Middle frontal gyrus (tissue), 1 donor: ENCODE data around the gene XRCC4.
"Not testable (repeated sequence)": the region's sequence is repeated elsewhere in the genome, so short reads cannot be mapped to it uniquely, and the experiment has no call there.

Experiments used
- DNase-seq: peaks from one replicate; pipeline ENCODE4 v3.0.0-alpha.2; 2015; ENCODE audit warnings: low spot score; ENCODE audit errors: extremely low spot score

XRCC4 gene

DNA sequence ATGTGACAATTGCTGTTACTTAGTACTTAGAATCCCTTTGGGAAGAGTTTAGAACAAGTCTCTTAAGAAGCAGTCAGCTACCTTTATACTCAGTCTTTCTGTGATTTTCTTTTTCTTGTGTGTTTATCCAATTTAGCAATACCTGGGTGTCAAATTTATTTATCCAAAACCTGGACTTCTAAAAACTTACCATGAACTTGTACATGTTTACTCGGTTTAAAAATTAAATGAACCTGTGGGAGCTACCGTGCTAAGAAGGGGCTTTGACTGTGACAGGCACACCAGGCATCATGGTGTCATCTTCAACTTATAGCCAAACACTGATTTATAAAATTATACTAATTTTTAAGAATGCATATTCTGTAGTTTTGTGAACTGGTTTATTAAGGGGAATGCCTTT, 96.5 kb downstream of the XRCC4 start:
- no peak for DNase-seq

DNA sequence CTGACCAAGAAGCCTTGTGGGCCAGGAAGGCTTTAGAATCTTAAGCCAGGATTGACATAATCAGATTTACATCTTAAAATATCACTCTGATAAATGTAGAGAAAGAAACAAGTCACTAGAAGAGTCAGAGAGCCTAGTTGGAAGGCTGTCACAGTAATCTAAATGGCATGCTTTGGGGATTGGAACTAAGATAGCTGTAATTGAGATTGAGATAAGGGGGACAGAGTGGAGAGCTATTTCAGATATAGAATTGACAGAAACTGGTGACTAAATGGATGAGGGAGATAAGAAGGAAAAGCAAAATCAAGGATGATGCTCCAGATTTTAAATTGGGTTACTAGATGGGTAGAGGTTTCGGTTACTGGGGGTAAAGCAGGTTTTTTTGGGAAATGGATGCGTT, 100.5 kb downstream of the XRCC4 start:
- no peak for DNase-seq

DNA sequence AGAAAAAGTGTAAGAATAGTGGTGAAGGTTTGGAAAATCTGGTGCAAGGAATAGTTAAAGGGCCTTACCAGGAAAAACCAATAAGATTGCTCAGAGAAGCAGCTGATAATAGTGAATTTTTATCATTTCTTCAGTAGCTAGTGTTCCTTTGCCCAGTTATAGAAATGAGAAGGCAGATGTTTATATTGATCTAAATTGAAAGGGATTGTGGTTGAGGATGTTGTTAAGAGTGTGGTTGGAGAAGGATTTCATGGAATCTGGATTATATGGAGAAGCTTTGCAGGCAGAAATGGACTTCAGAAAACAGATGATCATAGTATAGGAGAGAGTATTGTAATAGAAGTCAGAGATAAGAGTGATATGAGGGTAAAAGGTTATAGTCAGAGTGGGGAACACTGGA, 102.6 kb downstream of the XRCC4 start:
- no peak for DNase-seq

DNA sequence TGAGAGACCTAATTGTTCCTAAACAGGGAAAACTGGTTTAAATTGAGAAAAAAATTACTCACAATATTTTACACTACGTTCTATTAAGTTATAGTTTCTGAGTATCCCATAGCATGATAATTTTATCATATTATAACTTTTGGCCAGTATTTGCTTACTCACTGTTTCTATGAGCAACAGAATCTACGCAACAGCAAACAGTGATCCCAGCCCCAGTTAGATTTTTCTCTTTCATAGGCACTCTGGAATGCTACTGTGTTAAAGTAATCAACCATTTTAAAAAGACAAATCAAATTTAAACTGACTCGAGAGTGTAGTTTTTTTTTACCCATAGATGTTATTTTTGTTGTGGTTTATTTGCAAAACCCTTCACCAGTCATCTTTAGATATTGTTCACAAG, 107.2 kb downstream of the XRCC4 start:
- no peak for DNase-seq

DNA sequence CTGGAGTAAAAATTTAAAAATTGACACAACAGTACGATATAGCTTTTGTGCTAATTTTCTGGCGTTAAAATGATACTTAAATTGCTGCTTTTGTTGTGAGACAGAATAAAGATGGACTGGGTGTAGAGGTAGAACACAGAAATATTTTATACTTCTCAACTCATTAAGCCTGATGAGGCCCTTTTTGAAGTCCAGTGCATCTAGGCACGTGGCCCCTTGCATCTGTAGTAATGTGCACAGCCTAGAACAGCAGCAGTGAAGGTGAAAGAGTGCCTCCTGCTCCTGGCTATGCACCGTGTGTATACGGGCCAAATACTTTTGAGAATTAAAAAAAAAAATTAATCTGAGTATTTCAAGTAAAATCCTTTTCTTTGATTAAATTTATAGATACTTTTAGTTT, 115.6 kb downstream of the XRCC4 start:
- no peak for DNase-seq

DNA sequence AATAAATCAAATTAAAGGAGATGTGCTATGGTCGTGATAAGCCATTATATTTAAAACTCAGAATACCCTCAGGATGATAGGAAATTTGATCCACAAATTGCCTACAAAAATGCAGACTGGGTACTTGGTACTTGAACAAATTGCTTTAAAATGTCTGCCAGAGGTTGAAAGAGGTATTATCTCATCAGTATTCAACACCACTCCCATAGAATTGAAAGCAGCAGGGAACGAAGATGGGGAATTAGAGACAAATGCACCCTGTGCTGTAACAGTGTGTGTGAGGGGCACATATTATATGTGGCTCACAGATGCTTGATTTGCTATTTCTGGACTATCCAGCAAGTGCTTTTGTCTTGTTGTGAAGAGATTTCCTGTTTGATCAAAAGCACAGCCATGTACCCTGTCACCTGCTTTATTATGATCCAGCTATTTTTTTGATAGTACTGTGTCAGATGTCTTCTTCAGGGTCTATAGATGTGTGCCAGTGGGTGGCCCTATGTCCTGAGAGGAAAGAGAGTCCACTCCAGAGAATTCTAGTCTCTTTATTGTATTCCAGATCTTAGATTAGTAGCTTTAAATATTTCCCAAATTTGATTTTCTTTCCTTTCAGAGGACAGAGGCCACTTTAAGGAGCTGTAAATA, 120.1 kb downstream of the XRCC4 start:
- no peak for DNase-seq

DNA sequence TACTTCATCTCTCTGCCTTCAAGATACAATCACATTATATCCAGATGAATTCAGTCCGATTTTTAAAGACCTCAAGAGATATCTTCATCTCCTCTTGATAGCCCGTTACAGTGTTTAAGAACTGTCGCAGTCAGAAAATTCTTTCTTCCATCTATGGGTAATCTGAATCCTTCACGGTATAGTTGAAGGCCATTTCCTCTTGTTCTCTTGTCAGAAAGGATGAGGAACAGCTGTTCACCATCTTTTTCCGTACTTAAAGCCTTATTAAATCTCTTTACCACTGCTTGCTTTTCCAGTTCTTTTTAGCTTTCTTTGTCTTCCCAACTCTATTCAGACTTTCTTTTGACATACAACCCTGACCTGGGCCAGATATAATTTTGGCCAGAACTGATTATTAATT, 121.8 kb downstream of the XRCC4 start:
- DNase-seq: no peak

DNA sequence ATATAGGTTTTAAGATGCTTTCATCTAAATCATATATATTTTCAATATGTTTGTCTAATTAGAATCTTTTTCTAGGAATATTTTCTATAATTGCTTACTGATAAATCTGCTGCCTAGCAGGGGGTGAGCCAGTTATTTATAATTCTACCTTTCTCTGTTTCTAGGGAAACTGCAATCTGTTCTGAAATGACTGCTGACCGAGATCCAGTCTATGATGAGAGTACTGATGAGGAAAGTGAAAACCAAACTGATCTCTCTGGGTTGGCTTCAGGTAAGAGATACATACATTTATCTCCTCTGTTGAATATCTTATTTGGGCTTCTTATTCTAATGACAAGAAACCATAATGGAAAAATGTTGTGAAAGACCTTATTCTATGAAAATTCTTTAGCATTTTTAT, 127.3 kb downstream of the XRCC4 start:
- DNase-seq: no peak

DNA sequence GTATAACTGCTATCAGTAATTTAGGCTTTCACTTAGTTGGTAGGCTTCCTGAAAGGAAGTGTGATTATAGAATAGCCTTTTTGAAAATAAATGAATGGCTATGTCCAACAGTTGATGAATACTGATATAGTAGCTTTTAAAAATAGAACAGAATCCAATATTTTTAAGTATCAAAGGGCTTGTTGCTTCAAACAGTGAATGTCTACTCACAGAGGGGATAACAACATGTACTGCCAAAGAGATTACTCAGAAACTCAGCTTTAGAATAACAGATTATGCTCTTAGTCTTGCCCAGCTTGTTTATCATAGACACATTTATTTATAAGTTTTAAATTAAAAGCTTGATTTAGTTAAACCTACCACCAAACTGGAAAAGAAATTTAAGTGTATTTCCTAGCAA, 132.6 kb downstream of the XRCC4 start:
- no peak for DNase-seq

DNA sequence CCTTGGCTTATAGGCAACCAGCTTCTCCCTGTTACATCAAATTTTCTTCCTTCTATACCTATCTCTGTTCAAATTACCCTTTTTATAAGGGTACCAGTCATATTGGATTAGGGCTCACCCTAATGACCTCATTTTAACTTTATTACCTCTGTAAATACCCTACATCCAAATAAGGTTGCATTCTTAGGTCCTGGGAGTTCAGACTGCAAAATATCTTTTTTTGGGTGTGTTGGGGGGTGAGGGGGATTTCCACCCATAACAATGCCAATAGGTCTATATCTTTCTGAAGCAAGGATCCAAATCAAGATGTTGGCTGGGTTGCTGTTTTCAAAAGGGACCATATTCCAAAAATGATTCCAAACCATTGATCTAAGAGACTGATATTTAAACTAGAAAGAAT, 141.7 kb downstream of the XRCC4 start:
- no peak for DNase-seq

DNA sequence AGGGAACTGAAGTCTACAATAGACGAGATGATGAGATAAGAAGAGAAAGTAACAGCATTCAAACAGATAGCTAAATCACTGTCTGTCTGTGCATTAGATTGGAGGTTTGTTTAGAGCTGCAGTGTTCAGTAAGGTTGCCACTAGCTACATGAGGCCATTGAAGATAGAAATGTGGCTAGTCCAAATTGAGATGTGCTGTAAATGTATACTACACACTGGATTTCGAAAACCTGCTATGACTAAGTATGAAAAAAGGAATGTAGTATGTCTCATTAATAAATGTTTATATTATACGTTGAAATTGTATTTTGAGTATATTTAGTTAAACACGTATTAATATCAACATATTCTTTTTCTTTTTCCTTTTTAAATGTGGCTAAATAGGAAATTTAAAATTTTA, 142.1 kb downstream of the XRCC4 start:
- DNase-seq: no peak

DNA sequence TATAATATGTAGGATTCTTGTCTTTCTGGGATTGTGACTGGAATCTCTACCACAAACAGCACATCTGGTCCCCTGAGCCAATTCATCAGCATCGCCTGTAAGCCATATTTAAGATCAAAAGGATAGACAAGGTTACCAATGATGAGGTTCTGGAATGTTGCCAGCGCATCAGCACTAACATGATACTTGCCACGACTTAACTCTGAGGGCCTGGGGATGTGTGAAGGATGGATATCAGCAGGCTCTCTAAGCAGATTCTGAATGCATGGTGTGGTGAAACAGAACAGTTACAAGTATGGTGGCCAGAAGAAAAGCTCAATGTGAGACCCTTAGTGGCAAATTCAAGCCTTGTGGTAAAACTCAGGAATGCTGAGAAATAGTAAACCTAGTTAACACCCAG, 143.0 kb downstream of the XRCC4 start:
- DNase-seq: no peak

DNA sequence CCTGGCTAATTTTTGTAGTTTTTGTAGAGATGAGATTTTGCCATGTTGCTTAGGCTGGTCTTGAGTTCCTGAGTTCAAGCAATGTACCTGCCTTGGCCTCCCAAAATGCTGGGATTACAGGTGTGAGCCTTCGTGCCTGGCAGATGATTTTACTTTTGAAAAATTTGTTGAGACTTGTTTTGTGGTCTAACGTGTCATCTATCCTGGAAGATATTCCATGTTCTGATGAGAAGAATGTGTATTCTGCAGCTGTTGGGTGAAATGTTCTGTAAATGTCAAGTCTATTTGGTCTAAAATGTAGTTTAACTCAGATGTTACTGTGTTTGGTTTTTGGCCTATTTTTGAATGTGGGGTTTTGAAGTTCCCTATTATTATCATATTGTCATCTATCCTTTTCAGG, 145.6 kb downstream of the XRCC4 start:
- DNase-seq: no peak

DNA sequence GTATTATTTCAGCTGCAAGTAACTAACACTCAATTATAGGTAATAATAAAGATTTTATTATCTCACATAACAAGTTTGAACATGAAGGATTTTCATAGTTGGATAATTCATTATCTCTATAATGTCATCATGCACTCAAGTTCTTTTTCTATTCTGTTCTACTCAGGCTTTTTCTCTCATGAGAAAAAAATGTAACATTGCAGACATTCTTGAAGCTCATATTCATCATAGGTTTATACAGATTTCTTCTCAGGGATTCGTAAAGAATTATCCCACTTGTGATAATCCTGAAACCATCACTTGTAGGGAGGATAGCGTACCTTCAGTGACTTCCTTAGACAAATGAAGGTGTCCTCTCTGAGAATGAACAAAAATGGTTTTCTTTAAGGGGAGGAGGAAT, 150.3 kb downstream of the XRCC4 start:
- no peak for DNase-seq

DNA sequence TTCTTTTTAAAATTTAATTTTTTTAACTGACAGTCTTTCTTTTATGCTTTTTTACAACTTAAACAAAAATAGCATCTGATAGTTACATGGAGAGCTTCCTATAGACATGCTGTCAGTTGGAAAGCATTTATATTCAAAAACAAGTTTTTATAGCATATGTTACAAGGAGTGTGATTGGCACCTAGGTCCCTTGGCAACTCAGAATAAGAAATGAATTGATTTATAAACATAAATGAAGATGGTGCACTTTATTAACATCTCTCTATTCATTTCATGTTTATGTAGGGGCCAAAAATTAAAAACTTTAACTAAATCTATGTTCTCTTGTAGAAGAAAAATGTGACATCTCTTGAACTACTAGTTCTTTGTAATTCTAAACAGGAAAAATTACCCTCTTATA, 153.2 kb downstream of the XRCC4 start:
- DNase-seq: no peak

DNA sequence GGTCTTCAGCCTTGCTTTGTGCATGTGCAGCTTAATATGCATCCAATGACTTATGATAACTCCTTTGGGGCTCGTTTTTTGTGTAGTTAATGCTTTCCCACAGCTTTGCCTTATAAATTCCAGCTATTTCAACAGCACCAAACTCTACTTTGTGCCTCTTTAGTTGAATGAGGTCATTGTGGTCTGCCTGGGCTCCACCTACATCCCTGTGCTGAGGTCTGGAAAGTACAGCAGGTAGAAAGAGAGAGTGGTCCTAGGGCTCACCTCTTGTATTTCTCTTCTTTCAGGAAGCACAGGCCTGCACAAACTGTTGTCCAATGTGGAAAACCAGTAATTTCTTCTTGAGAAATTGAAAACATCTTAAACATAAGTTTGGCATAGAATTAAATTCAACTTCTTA, 167.2 kb downstream of the XRCC4 start:
- DNase-seq: no peak

DNA sequence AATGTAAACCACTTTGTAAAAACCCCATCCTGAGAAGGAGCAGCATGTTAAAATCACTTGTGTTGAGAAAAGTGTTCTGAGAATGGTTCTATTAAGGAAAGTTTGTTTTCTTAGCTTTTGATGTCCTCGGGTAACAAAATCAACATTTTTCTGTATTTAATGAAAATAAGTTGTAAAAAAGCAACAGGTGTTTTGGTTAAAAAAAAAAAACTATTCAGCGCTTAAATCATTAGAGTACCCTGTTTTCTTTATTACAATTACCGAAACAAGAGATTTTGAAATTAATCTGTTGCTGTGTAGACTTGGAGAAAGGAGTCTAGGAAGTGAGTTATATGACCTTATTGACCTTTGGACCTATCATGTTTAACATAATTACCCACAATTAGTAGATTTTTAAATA, 167.7 kb downstream of the XRCC4 start:
- DNase-seq: no peak

DNA sequence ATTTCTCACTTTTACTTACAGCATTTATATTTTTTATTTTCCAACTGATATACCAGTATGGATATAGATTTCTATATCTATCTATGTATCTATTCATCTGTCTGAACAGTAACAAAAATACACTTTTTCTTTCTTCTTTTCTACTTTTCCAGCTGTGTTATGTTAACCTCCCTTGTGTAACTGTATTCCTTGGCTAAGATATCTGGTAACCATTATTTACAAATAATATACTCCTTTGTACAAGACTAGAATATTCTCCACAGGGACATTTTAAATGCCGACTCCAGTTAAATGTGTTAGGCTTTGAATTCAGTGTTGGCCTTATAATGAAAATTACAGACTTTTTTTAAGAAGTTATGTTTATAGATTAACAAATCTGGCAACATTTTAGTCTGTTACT, 168.7 kb downstream of the XRCC4 start:
- DNase-seq: no peak

DNA sequence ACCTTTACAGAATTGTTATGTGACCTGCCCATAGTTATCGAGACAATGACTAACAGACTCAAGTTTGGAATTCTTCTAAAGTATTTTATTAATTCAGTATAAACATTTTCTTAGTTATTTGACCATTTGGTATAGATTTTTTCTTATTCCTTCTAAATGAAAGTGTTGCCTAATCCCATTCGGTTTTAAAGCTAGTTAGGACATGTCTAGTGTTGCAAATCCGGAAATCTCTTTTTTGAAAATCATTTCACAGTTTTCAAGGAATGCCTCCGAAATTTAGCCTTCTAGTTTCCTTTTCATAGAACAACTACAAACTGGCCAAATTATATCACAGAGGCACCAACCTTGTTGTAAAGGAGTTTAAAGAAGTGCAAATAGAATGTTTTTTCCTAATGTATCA, 171.8 kb downstream of the XRCC4 start:
- DNase-seq: no peak

DNA sequence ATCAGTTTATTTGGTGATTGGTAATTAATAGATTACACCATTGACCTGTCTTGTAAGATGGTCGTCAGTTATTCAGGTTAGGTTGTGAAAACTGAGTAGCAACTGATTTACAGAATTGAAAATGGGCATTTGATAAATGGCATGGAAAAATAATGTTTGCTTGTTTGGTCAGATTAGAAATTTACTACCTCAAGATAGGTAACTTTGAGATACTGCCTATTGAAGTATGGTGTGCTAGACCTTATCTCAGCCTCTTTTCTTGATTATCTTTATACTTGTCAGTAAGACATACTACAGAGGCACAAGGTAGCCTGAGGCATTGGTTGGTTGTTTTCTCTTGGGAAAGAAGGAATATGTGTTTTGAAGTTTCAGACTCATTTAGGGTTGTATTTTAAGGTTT, 174.5 kb downstream of the XRCC4 start:
- no peak for DNase-seq

DNA sequence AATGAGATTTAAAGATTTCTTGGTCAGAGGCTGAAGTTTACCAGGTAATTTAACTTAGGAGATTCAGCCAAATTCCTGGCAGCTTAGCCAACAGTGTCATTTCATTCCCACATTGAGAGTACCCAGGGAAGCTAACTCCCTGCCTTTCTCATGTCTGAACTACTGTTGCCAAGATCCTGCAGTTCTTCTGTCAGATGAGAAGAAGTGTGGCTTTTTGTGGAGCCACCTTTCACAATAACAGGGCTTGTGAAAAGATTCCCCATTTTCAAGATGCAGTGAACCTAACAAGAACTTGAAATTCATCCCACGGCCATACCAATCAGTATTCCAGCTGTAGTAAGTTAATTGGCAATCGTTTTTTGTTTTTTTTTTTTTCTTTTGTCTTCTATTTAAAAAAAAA, 176.4 kb downstream of the XRCC4 start:
- DNase-seq: no peak

DNA sequence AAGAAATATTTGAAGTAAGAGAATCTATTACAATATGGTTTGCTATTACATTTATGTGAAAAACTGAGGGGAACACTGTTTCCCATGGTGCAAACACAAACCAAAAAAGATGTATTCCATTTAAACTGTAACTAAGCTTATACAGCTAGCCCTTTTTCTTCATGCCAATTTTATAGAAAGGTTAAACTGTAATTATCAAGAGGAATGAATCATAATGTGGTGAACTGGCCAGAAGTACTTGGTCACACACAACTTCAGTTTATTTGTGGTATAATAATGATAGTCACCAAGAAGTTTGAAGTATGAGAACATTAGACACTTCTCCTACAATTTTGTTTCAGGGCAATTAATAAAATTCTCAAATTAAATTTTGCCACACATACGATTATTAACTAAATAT, 177.9 kb downstream of the XRCC4 start:
- no peak for DNase-seq

DNA sequence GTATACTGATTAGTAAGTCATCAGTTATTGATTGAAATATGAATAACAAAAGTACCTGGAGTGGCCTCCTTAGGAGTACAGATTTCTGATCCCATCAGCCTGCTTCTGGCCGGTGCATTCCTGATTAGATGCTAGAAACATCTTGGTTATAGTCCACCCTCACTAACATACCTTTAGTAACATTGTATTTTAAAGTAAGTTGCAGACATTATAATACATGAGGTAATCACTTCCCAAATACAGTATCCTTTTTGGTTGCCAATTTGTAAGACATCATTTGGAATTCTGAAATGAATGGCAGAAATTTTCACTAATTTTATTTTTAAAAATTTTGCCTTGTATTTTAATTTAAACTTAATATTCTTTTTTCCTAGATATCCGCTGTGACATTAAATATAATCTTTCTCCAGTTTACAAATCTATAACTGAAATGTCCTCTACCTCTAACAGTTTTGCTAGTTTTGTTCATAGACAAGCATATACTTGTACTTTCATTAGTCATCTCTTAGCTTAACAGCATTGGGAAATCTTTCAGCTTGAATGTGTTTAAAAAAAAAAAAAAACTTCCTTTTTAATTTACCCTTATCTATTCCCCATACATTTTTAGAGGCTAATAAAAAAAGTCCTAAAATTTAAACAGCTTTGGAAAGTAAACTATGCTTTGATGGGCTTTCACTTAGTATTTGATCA, 178.9 kb downstream of the XRCC4 start:
- DNase-seq: no peak

DNA sequence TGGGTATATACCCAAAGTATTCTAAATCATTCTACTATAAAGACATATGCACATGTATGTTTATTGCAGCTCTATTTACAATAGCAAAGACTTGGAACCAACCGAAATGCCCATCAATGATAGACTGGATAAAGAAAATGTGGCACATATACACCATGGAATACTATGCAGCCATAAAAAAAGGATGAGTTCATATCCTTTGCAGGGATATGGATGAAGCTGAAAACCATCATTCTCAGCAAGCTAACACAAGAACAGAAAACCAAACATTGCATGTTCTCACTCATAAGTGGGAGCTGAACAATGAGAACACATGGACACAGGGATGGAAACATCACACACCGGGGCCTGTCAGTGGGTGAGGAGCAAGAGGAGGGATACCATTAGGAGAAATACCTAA, 180.3 kb downstream of the XRCC4 start:
- not testable (repeated sequence) for DNase-seq
